Fibroblast of skin of right biceps (primary cell): ENCODE measurements around the gene UBE2F.
"Not testable (repeated sequence)": the region's sequence is repeated elsewhere in the genome, so short reads cannot be mapped to it uniquely, and the experiment has no call there.

Source experiments
- DNase-seq: peaks from one replicate; pipeline ENCODE4 v3.0.0-alpha.2; 2013

UBE2F gene

DNA sequence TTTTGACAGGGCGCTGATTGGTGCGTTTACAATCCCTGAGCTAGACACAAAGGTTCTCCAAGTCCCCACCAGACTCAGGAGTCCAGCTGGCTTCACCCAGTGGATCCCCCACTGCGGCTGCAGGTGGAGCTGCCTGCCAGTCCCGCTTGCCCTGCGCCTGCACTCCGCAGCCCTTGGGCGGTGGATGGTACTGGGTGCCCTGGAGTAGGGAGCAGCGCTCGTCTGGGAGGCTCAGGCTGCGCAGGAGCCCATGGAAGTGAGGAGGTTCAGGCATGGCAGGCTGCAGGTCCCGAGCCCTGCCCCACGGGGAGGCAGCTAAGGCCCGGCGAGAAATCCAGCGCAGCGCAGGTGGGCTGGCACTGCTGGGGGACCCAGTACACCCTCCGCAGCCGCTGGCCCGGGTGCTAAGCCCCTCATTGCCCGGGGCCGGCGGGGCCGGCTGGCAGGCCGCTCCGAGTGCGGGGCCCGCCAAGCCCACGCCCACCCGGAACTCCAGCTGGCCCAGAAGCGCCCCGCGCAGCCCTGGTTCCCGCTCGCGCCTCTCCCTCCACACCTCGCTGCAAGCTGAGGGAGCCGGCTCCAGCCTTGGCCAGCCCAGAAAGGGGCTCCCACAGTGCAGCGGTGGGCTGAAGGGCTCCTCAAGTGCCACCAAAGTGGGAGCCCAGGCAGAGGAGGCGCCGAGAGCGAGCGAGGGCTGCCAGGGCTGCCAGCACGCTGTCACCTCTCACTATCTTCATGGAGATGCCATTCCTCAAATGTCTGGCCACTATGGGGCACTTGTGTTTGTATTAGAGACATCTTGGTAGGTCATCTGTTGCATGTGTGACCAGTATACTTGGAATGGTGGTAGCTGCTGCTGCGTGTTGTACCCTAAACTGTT, 91.1 kb downstream of the UBE2F start:
- not testable (repeated sequence) for DNase-seq

DNA sequence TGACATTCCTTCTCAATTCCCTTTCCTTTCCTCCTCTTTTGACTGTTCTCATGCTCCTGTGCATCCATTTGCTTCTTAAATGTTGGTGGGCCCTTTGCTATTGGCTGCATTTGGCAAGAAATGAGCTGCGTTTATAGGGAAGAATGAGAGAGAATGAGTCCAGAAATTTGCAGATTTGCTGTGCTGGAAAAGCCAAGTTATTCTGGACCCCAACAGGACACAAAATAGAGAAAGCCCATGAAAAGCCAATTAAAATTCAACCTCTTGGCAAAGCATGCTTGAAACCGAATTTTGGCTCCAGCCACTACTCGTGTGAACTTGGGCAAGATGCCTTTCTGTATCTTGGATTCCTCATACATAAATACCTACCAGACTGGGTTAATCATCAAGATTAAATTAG, 92.7 kb downstream of the UBE2F start:
- DNase-seq, result no peak

DNA sequence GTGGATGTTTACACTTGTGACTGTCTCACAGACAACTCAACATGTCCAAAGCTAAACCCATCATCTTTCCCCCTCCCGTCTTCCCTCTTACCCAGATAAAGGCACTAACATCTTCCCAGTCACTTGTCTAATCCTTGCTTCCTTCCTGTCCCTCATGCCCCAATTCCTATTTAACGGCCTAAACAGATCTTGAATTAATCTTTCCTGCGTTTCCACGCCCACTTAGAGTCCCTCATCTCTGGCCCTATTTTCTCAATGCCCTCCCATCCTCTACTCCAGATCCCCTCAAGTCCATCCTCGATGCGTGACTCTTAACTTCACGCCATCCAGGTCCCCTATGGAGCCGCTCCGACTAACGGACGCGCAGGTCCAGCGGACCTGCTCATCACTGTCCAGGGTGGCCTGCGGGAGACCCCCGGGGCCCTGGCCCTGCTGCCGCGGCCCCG, 93.3 kb downstream of the UBE2F start:
- DNase-seq, result peak; percentile 24

DNA sequence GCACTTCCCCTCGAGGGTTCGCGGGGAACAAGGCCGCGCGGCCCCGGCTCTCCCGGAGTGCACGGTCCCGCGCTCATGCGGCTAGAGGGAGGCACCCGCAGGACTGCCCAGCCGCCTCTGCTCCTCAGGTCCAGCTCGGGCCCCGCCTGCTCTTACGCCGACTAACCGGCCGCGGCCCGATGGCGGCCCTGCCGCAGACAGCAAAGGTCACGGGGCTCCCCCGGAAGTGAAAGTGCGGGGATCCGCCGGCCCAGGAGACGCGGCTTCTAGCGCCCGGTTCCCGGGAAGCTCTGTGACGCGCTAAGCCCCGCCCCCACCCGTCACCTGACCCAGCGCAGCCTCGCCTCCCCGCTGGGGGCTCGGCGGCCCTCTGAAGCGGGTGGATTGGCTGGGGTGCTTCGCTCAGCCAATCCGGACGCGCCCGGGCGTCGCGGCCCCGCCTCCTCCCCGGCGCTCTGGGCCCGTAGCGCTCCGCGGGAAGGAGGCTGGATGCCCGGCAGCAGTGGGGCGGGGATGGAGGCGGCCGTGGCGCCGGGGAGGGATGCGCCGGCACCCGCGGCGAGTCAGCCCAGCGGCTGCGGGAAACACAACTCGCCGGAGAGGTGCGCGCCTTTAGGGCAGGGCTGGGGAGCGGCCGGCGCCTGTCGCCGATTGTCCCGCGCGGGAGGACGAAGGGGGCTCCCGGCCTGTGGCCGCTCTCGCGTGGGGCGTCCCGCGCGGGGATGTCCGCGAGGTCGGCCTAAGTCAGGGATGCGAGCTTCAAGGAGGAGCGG, 93.9 kb downstream of the UBE2F start, which contains the start of gene SCLY:
Gene SCLY, plus strand, starts transcription at position 460 of the 773 bp plus-strand sequence. Its CDS starts 54 bp downstream, at position 514.
- DNase-seq, result peak; percentile 98

DNA sequence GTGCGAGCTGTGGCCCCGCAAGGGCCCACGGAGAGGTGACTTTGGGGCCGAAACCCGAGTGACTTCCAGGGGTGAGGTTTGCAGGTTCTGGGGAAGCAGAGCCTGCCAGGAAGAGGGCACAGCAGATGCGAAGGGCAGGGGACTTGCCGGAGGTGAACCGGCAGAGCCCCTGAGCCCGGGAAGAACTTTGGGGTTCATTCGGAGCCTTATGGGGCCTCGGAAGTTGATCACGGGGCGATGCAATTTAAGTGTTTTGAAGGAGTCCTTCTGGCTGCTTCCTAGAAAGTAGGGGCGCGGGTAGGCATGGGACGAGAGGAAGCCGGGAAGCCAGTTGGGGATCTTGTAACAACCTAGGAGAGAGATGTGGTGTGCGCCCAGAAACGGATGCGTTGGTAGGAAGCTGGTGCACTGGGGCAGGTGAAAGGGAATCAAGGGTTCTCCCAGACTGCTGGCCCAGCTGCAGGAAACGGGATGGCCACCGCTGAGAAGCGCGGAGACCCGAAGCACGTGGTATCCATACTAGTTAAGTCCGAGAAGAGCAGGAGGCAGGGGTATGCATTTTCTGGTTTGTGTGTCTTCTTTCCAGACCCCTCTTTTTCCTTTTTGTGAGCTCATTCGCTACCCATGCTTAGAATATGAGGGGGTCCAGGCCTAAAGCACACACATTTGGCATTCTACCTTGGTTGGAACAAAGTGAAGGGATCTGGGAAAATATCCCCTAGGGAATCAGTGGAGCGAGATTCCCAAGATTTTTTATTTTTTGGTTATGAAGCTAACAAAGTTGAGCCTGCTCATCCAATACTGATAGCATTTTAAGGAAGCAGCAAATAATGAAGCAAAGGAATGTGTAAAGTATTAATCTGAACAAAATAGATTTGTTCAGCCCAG, 94.7 kb downstream of the UBE2F start:
- peak; percentile 35 for DNase-seq

DNA sequence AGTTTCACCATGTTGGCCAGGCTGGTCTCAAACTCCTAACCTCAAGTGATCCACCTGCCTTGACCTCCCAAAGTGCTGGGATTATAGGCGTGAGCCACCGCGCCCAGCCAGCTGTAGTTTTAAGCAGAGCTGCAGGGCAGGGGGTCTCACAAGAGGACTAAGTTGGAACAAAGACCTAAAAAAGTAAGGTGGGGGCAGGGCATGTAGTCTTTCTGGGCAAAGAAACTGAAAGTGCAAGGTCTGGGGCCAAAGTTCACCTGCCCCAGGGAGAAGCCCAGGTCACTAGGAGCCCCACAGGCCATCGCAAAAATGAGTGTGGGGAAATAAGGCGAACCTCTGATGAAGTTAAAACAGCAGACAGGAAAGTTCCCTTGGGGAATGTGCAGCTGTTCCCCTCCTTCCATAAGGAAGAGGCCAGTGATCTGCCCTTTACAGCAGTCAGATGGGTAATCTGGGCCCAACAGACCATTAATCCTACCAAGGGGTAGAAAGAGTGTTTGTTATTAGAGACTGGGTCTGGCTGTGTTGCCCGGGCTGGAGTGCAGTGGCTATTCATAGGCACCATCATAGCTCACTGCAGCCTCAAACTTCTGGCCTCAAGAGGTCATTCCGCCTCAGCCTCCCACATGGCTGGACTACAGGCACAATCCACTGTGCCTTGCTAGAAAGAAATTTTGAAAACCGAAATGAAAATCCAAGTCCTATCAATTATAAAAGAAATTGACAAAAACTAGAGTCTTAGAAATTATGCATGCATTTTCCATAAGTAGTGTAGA, 96.8 kb downstream of the UBE2F start:
- DNase-seq, result no peak

DNA sequence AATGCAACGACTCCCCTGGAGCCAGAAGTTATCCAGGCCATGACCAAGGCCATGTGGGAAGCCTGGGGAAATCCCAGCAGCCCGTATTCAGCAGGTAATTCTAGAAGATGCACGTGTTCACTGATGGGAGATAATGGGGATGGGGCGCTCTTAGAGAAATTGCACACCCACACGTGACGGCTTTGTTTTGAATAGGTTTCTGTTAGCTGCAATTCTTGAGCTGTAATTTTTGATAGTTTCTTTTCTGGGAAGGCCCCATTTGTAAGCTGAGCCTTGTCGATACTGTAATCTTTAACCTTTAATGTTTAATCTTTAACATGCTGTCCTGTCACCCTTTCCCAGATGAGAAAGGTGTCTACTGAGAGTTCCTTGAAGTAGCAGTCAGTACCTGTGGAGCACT, 97.6 kb downstream of the UBE2F start:
- DNase-seq, result no peak

DNA sequence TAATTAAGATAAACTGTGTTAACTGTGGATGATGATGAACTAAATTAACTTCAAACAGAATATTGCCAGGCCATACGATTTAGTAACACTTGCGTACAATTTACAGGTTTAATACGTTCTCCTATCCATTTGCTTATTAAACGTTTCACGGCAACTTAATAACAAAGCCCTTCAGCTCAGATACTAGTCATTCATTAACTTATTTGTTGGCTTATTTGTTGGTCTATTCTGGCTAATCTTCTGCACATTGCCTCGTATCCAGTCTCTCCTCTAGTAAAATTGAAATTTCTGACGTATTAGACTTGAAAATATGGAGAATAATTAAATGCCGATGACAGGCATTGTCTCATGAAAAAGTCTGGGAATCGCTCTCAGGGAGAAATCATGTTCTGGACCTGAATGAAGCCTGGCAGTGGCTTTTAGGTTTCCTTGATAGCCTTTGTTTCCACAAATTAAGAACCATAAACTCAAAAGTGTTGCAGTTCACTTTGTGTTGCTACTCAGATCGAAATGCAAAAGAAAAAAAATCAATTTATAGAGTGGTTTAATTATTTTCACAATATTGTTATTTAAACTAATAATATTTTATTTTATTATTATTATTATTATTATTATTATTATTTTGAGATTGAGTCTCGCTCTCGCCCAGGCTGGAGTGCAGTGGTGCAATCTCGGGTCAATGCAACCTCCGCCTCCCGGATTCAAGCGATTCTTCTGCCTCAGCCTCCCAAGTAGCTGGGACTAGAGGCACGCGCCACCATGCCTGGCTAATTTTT, 98.4 kb downstream of the UBE2F start:
- DNase-seq, result no peak

DNA sequence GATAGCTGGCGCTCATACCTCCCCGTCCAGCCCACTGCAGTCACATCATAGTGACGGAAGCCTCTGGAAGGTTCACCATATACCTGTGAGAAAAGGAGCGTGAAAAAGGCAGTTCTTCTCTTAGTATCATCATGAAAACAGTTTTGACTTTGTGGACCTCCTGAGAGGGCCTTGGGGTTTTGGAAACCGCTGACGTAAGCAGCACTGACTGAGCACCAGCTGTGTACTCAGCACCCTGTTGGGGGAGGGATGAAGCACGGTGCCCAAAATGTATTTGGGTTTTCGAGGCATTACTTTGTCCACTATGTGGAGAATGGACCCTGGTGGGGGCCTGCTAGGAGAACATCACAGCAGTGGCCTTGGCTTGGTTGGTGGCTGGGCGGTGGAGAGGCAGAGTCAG, 99.4 kb downstream of the UBE2F start:
- DNase-seq, result no peak

DNA sequence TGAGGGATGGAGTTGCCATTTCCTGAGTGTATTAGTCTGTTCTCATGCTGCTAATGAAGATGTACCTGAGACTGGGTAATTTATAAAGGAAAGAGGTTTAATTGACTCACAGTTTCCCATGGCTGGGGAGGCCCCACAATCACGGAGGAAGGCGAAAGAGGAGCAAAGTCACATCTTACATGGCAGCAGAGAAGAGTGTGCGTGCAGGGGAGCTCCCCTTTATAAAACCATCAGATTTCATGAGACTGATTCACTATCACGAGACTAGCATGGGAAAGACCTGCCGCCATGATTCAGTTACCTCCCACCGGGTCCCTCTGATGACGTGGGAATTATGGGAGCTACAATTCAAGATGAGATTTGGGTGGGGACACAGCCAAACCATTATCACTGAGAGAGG, 99.9 kb downstream of the UBE2F start:
- not testable (repeated sequence) for DNase-seq

DNA sequence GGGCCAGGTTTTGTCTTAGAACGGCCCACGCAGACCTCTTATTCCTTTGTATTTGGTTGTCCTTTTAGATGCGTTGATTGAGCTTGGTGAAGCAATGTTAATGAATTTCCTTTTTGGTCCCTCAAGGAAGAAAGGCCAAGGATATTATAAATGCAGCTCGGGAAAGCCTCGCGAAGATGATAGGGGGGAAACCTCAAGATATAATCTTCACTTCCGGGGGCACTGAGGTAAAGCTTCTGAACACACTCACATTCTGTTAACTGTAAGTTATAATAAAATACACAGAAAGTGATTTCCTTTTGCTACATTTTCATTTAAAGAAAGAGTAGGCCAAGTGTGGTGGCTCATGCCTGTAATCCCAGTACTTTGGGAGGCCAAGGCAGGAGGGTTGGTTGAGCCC, 101.1 kb downstream of the UBE2F start:
- DNase-seq, result no peak

DNA sequence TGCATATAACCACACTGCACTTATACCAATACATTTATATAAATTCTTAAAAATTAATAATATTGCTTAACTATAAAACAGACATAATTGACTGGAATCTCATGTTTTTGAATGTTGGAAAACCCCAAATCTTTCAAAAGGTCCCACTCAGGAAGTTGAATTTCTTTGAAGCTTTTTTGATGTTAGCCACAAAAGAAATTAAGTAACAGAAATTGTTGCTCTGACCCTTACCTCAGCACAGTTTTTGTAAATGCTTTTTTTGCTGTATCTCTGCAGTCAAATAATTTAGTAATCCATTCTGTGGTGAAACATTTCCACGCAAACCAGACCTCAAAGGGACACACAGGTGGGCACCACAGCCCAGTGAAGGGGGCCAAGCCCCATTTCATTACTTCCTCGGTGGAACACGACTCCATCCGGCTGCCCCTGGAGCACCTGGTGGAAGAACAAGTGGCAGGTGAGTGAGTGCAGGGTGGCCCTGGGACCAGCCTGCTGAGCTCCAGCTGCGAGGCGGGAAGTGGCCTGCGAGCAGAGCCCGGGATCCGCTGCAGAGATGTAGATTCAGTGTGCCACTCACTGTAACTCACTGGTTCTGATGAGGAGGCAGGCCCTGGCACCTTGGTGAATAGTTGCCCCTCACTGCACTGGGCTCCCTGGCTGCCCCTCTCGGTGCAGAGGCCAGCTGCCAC, 102.4 kb downstream of the UBE2F start:
- no peak for DNase-seq

DNA sequence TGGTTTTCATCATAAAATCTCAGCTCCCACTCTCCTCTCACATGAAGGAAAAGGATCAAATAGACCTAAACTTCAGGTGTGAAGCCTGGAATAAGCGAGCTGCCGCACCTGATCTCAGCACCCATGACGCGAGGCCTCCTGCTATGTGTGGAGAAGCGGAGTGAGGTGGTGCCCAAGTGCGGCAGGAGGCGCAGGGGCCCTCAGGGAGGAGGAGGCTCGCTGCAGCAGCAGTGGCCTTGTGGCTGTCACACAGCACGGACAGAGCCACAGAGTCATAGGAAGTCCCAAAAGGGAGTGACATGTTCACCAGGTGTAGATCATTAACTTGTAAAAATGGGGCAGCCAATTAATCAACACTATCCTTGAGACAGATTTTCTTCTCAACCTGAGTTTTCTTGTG, 103.1 kb downstream of the UBE2F start:
- DNase-seq, result no peak

DNA sequence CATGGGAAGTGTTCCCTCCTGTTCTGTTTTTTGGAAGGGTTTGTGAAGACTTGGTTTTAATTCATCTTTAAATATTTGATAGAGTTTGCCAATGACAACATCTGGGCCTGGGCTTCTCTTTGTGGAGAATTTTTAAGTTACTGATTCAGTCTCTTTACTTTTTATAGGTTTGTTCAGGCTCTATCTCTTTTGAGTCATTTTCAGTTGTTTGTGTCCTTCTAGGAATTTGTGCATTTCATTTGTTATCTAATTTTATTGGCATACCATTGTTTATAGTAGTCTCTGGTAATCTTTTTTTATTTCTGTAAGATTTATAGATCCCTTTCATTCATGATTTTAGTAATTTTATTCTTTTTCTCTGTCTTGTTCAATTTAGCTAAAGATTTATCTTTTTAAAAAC, 108.6 kb downstream of the UBE2F start:
- DNase-seq, result no peak

DNA sequence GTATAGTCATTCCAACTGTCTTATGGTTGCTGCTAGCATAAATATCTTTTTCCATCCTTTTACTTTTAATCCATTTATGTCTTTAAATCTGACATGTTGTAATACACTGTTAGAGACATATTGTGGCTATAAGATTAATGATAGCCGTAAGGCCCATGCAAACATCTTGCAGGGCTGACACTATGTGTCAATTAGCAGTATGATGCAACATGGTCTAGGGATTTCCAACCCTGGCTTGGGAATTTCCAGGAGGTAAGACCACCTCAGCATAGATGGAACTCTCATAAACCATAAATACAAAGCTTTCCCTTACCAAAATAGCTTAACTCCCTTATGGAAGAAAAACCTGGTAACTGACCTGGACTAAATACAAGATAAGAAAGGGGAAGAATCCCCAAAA, 110.5 kb downstream of the UBE2F start:
- DNase-seq, result peak; percentile 47

DNA sequence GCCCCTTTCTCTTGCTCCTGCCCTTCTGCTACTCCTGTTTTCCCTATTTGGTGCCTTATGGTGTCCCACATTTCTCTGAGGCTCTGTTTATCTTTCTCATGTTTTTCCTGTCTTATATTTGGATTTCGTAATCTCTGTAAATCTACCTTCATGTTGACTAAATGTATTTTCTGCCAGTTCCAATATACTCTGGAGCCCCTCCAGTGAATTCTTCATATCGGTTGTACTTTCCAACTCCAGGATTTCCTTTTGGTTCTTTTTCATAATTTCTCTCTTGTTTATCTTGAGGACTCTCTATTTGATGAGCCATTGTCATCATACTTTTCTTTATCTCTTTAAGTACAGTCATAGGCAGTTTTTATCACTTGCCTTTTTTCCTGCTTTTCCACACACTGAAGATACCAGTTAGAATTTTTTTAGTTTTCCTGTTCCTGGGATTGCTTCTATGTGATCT, 113.1 kb downstream of the UBE2F start:
- DNase-seq, result no peak

DNA sequence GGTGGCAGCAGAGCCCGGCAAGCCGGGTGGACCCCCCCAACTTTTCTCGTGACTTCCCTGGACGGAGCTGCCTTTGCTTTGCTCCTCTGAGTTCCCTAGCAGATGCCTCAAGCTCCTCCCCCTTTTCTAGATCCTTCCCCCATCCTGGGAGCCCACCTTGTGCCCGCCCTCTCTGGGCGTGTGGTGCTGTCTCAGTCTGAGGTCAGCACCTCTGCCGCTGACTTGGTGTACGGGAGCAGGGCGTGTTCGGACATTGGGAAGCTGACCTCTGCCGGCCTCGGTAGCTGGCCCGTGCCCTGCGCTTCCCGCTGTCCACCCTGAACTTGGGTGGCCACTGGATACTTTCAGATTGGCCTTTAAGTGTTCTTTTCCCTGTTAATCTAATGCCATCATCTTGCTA, 113.7 kb downstream of the UBE2F start:
- DNase-seq, result no peak

DNA sequence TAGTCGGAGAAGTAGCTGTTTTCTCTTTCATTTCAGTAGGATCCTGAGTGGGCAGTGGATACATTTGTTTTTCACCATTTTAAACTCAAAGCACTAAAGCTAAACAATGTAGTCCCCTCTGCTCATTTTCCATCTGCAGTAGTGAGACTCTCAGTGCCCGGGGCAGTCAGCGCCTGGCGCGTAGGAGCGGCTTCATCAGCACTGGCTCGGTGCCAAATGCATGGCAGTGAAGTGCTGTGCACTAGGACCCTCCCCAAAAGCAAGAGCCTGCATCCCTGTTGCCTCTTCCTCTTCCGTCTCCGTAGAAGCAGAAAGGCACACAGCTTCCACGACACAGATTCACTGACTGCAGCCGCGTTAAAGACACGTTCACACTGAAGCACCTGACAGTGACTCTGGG, 114.3 kb downstream of the UBE2F start:
- DNase-seq, result no peak

DNA sequence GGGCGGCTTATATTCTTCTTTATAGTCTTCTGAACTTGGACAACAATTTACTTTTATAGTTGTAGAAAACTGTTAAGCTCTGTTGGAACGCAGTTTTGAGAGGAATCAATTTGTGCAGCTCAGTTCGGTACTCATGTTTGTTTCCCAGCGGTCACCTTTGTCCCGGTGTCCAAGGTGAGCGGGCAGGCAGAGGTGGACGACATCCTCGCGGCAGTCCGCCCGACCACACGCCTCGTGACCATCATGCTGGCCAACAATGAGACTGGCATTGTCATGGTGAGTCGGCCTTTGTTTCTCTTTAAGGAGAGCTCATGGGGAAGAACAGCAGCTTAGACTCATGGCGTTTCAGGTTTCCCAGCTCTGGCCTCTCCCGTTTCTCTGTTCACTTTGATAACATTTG, 114.7 kb downstream of the UBE2F start:
- DNase-seq, result no peak

DNA sequence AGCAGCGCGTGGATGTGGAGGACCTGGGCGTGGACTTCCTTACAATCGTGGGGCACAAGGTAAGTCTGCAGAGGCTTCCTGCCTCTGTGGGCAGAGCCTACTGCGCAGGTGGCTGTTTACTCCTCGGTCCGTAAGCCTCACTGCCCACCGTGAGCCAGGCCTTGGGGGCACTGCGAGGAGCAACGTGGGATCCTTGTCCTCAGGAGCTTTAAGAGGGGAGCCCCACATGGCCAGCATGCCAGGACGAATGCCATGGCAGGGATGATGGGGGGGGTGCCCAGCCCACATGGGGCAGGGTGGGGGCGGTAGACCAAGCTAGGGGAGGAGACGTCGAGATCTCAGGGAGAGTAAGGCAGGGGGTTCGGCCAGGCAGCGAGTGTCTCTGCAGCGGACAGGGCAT, 115.3 kb downstream of the UBE2F start:
- no peak for DNase-seq

DNA sequence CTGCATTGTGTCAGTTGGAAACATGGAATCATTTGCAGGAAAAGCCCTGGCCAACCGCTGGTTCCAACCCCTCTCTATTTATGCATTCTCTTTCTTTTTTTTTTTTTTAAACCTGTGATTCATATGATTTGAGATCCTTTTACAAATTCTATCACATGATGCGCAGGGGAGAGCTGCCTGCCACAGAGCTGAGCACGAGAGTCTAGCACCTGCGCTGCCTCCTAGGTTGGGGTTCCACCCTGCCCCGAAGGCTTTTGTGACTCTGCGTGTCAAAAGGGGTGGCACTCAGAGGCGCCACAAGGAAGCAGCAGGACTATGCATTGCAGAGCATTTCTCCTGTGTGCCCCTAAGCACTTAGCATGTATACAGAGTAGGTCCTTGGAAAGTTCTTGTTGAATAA, 116.0 kb downstream of the UBE2F start:
- DNase-seq, result no peak
